HepG2 (cell line): Measurements from ENCODE around the gene BACH2. TPM values are rescaled to one million over a fixed set of nuclear protein-coding genes. Genes with fewer than 3 reads are reported as not detected.

Experiments used
- ATAC-seq: fragments of 200-7000 bp; cut with Tn5 transposase; 3 replicates; pipeline ENCODE4 v1.9.1; 2020; ENCODE audit warnings: mild to moderate bottlenecking, moderate library complexity
- BruUV-seq: library from RNA; stranded (reverse); fragments of 400-500 nt; replicated peaks from 2 replicates; lab custom pipeline; 2021; lab: Mats Ljungman, UMichigan
- CTCF ChIA-PET: fragments of 300-600 bp; formaldehyde crosslinking; extraction: SDS; loops from one replicate; lab custom pipeline; 2021; ENCODE audit warnings: low total read pairs, inconsistent platforms, low intra/inter-chr PET ratio; lab: Yijun Ruan, JAX
- POLR2A ChIA-PET: fragments of 350-600 bp; sonication (Branson Sonifier 250); formaldehyde crosslinking; loops from one replicate; lab custom pipeline; 2020; ENCODE audit warnings: antibody characterized with exemption, inconsistent platforms; lab: Yijun Ruan, JAX
- DNase-seq: peaks from one replicate; pipeline ENCODE4 v3.0.0-alpha.2; 2015; ENCODE audit warnings: low spot score
- FAIRE-seq: peaks from 3 replicates; lab custom pipeline; 2011; peaks lifted over from hg19 to GRCh38; lab: Jason Lieb, UNC
- H2AFZ ChIP-seq: one replicate; pipeline ENCODE4 v1.6.1; 2011; ENCODE audit warnings: low read length, inconsistent platforms
- H3K27ac ChIP-seq: fragments of 300-600 bp; 3 replicates; pipeline ENCODE4 v1.8.0; 2011; ENCODE audit warnings: mixed run types, mild to moderate bottlenecking, mixed read lengths, low read length, inconsistent platforms; ENCODE audit not compliant: insufficient read depth; ENCODE audit errors: extremely low read length
- H3K27me3 ChIP-seq, 2 experiments: fragments of 200-600 bp in 1 of 2; 2 replicates in 1 of 2; 3 replicates in 1 of 2; pipeline versions ENCODE4 v1.6.0 to v1.8.0; 2011; ENCODE audit warnings: low read length in 2 of 2, mild to moderate bottlenecking in 2 of 2, moderate library complexity in 2 of 2, inconsistent platforms in 1 of 2; ENCODE audit not compliant: insufficient read depth in 2 of 2, control insufficient read depth in 1 of 2
- H3K36me3 ChIP-seq, 2 experiments: fragments of 200-600 bp in 1 of 2; replicated peaks in 1 of 2; 2 replicates in 1 of 2; 3 replicates in 1 of 2; pipeline versions ENCODE4 v1.5.1 to v1.8.0; 2011; ENCODE audit warnings: low read length in 2 of 2, inconsistent platforms in 1 of 2; ENCODE audit not compliant: insufficient read depth in 2 of 2, control insufficient read depth in 1 of 2
- H3K4me1 ChIP-seq: 2 replicates; pipeline ENCODE4 v1.5.1; 2012; ENCODE audit warnings: low read length, inconsistent platforms; ENCODE audit not compliant: insufficient read depth
- H3K4me2 ChIP-seq: 2 replicates; pipeline ENCODE4 v1.6.0; 2011; ENCODE audit warnings: low read depth, low read length, inconsistent platforms
- H3K4me3 ChIP-seq, 3 experiments: fragments of 200-600 bp in 1 of 3; sonication (generic), shearing (Covaris generic) in 1 of 3; replicated peaks in 1 of 3; 2 replicates each; pipeline ENCODE4 v1.5.1; 2011 to 2016; ENCODE audit warnings: low read length in 3 of 3, inconsistent platforms in 2 of 3, low read depth in 2 of 3, mild to moderate bottlenecking in 2 of 3, control low read depth in 1 of 3, mixed read lengths in 1 of 3; ENCODE audit not compliant: insufficient read depth in 1 of 3
- H3K79me2 ChIP-seq: one replicate; pipeline ENCODE4 v1.6.1; 2011; ENCODE audit warnings: low read length, inconsistent platforms; ENCODE audit not compliant: insufficient read depth
- H3K9ac ChIP-seq: 2 replicates; pipeline ENCODE4 v1.6.0; 2011; ENCODE audit warnings: mild to moderate bottlenecking, low read depth, low read length, inconsistent platforms; ENCODE audit not compliant: insufficient read depth
- H3K9me3 ChIP-seq: 2 replicates; pipeline ENCODE4 v1.5.1; 2012; ENCODE audit warnings: mild to moderate bottlenecking, low read length
- H4K20me1 ChIP-seq: 2 replicates; pipeline ENCODE4 v1.6.0; 2011; ENCODE audit warnings: inconsistent platforms, mild to moderate bottlenecking, low read length, moderate library complexity; ENCODE audit not compliant: insufficient read depth
- CREBL2 ChIP-seq: sonication (generic); formaldehyde crosslinking; IDR thresholded peaks from 2 replicates; pipeline ENCODE4 v1.8.1; 2023; ENCODE audit warnings: missing genetic modification reagents, mild to moderate bottlenecking, borderline replicate concordance
- GPN1 ChIP-seq: sonication (generic); formaldehyde crosslinking; IDR thresholded peaks from 2 replicates; pipeline ENCODE4 v1.5.1; 2020; ENCODE audit warnings: missing genetic modification reagents, borderline replicate concordance
- IRF9 ChIP-seq: sonication (generic); formaldehyde crosslinking; IDR thresholded peaks from 2 replicates; pipeline ENCODE4 v1.8.0; 2022; ENCODE audit warnings: missing genetic modification reagents, mild to moderate bottlenecking, borderline replicate concordance
- NR2F1 ChIP-seq, 2 experiments: fragments of 450-650 bp in 1 of 2; formaldehyde crosslinking in 1 of 2; IDR thresholded peaks; 2 replicates each; pipeline versions ENCODE4 v1.5.0 to v1.6.1; 2016 to 2020; ENCODE audit warnings: mild to moderate bottlenecking in 1 of 2, missing compliant biosample characterization in 1 of 2, missing genetic modification reagents in 1 of 2, moderate library complexity in 1 of 2
- REPIN1 ChIP-seq: sonication (generic); formaldehyde crosslinking; IDR thresholded peaks from 2 replicates; pipeline ENCODE4 v1.8.0; 2022; ENCODE audit warnings: missing genetic modification reagents, low read depth, mild to moderate bottlenecking, borderline replicate concordance
- SKI ChIP-seq: fragments of 450-650 bp; IDR thresholded peaks from one replicate; pipeline ENCODE4 v1.6.1; 2018; ENCODE audit warnings: mild to moderate bottlenecking; ENCODE audit not compliant: partially characterized antibody
- SP2 ChIP-seq: sonication (generic); formaldehyde crosslinking; IDR thresholded peaks from 2 replicates; pipeline ENCODE4 v1.5.1; 2020; ENCODE audit warnings: mild to moderate bottlenecking, missing genetic modification reagents
- SRSF9 ChIP-seq: fragments of 200-400 bp; formaldehyde crosslinking; IDR thresholded peaks from 2 replicates; pipeline ENCODE4 v1.6.1; 2018; ENCODE audit warnings: borderline replicate concordance, mild to moderate bottlenecking, low read depth, low read length; ENCODE audit not compliant: insufficient read depth, poor library complexity, severe bottlenecking
- ZC3H13 ChIP-seq: sonication (generic); formaldehyde crosslinking; IDR thresholded peaks from 2 replicates; pipeline ENCODE4 v1.8.1; 2023; ENCODE audit warnings: mild to moderate bottlenecking, missing genetic modification reagents, moderate library complexity
- ZNF18 ChIP-seq: sonication (generic); formaldehyde crosslinking; IDR thresholded peaks from 2 replicates; pipeline ENCODE4 v1.8.0; 2022; ENCODE audit warnings: mild to moderate bottlenecking, missing genetic modification reagents; ENCODE audit not compliant: insufficient replicate concordance
- ZNF253 ChIP-seq: sonication (generic); formaldehyde crosslinking; IDR thresholded peaks from 2 replicates; pipeline ENCODE4 v1.8.0; 2022; ENCODE audit warnings: mild to moderate bottlenecking, missing genetic modification reagents, borderline replicate concordance
- ZNF570 ChIP-seq: sonication (generic); formaldehyde crosslinking; IDR thresholded peaks from 2 replicates; pipeline ENCODE4 v1.4.0; 2020; ENCODE audit warnings: mild to moderate bottlenecking, missing genetic modification reagents, borderline replicate concordance
- ZNF607 ChIP-seq: sonication (generic); formaldehyde crosslinking; IDR thresholded peaks from 2 replicates; pipeline ENCODE4 v1.5.1; 2020; ENCODE audit warnings: missing genetic modification reagents, mild to moderate bottlenecking, borderline replicate concordance
- ZNF83 ChIP-seq: sonication (generic); formaldehyde crosslinking; IDR thresholded peaks from 2 replicates; pipeline ENCODE4 v1.4.0; 2020; ENCODE audit warnings: missing genetic modification reagents, mild to moderate bottlenecking, borderline replicate concordance
- WGBS: methylation state at CpG from one replicate; pipeline ENCODE4 v1.1.6; 2017; ENCODE audit warnings: low lambda C conversion rate; 5-methylcytosine and 5-hydroxymethylcytosine counted together
- in situ Hi-C: cut with HindIII; loops from 2 replicates; pipeline ENCODE4 v1.10.0; 2017; ENCODE audit warnings: low pct_unique_long_range_greater_than_20kb; ENCODE audit not compliant: extremely low pct_ligation_motif_present
- intact Hi-C: fragments of 100-400 bp; cut with micrococcal nuclease; formaldehyde crosslinking; loops from one replicate; pipeline ENCODE4 v1.10.0; 2022; ENCODE audit not compliant: unreplicated experiment
- polyA plus RNA-seq, 8 experiments: library from polyadenylated mRNA; depleted of rRNA in 3 of 8; stranded (reverse) in 7 of 8; unstranded in 1 of 8; fragments of >200 nt; fragmentation: Illumina TruSeq in 4 of 8; extraction: Trizol in 4 of 8; gene quantifications; 2 replicates each; pipeline versions ENCODE4 v1.2.1 to v1.2.3, GENCODE V29; 2011 to 2016; ENCODE audit warnings: low read depth in 4 of 8, missing spikeins in 1 of 8, mixed read lengths in 1 of 8; ENCODE audit not compliant: insufficient read depth in 1 of 8
- total RNA-seq, 5 experiments: library from RNA; depleted of rRNA; stranded (reverse); fragments of >200 nt; fragmentation: Illumina TruSeq; extraction: Trizol; gene quantifications; 2 replicates each; pipeline ENCODE4 v1.2.3, GENCODE V29; 2016; ENCODE audit warnings: low read depth in 1 of 5

BACH2 gene
- total and polyA plus RNA-seq, 2 of the 13 experiments (the other 11 are each of a cell fraction or from before 2014, with no cell fraction given): 0.01 TPM; not detected in 1

GRCh38 chr6:90229331-90230010 lies 67.2 kb downstream of the BACH2 start:
- no peak for FAIRE-seq
- POLR2A ChIA-PET: no interaction called here

GRCh38 chr6:90227673-90228072 lies 69.0 kb downstream of the BACH2 start:
- CTCF ChIA-PET: no interaction called here
- H3K36me3 ChIP-seq: no peaks in the 10 kb centered on the region
- no peak overlapping the region for H3K27ac ChIP-seq
- no peak for DNase-seq
- BruUV-seq: no TSS peak
- TF ChIP-seq NR2F1 (CRISPR knock-in tag; IDR thresholded peaks at IDR 0.05): no peak
- TF ChIP-seq ZC3H13 (CRISPR knock-in tag): no peak
- TF ChIP-seq SKI: no peak
- TF ChIP-seq ZNF607: no peak
- no peak for TF ChIP-seq ZNF18 (CRISPR knock-in tag)
- no peak for TF ChIP-seq IRF9 (CRISPR knock-in tag)
- no peak for TF ChIP-seq GPN1
- TF ChIP-seq SP2 (CRISPR knock-in tag): no peak
- no peak for TF ChIP-seq REPIN1 (CRISPR knock-in tag)
- no peak for TF ChIP-seq ZNF570 (CRISPR knock-in tag)
- TF ChIP-seq CREBL2 (CRISPR knock-in tag): no peak
- no peak for TF ChIP-seq ZNF253 (CRISPR knock-in tag)
- TF ChIP-seq, all 625 proteins: peak for 0
- Histone ChIP-seq H3K79me2 (no peaks in the 10 kb centered on the region), H3K4me2 (no peak overlapping the region), H3K27me3 (no peaks in the 10 kb centered on the region; a peak in 1 of 5 replicates), H4K20me1 (no peaks in the 10 kb centered on the region), H3K9ac (no peak overlapping the region), H3K9me3 (no peaks in the 10 kb centered on the region), H3K4me3 (no peak overlapping the region), H2AFZ (no peak overlapping the region), H3K4me1 (no peaks in the 10 kb centered on the region)
- no peak for FAIRE-seq
- intact Hi-C loops: no loop called here
- POLR2A ChIA-PET: no interaction called here
- in situ Hi-C loops: no loop called here
- no peak for ATAC-seq

More at GRCh38 chr6:90229331-90230010, 67.2 kb downstream of the BACH2 start:
- H3K4me1 ChIP-seq: no peaks in the 10 kb centered on the region
- TF ChIP-seq ZNF83 (no peak), SRSF9 (no peak)
- TF ChIP-seq, all 625 proteins: peak for 0
- Histone ChIP-seq H3K27me3 (no peaks in the 10 kb centered on the region; a peak in 3 of 5 replicates), H3K27ac (no peak overlapping the region), H3K36me3 (no peaks in the 10 kb centered on the region), H3K9me3 (no peaks in the 10 kb centered on the region), H3K79me2 (no peaks in the 10 kb centered on the region), H3K4me3 (no peak overlapping the region), H4K20me1 (no peaks in the 10 kb centered on the region), H3K4me2 (no peak overlapping the region), H2AFZ (no peak overlapping the region), H3K9ac (no peak overlapping the region)
- 67% methylated on average over 10 of the region's 10 CpGs for WGBS
- DNase-seq (no peak), ATAC-seq (no peak)
- intact Hi-C loops: no loop called here
- CTCF ChIA-PET: no interaction called here
- BruUV-seq: no TSS peak
- in situ Hi-C loops: no loop called here
